ENCODE data around the gene MVB12B.
"Not testable (repeated sequence)": the region's sequence is repeated elsewhere in the genome, so short reads cannot be mapped to it uniquely, and the experiment has no call there.

Gene MVB12B

DNA sequence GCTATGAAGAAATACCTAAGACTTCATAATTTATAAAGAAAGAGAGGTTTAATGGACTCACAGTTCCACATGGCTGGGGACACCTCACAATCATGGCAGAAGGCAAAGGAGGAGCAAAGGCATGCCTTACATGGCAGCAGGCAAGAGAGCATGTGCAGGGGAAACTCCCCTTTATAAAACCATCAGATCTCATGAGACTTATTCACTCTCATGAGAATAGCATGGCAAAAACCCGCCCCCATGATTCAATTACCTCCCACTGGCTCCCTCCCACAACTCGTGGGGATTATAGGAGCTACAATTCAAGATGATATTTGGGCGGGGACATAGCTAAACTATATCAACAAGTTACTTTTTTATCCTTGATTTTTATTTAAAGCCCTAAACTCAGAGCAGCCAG is 150.8 kb downstream of the MVB12B start:
- not testable (repeated sequence) for DNase-seq

DNA sequence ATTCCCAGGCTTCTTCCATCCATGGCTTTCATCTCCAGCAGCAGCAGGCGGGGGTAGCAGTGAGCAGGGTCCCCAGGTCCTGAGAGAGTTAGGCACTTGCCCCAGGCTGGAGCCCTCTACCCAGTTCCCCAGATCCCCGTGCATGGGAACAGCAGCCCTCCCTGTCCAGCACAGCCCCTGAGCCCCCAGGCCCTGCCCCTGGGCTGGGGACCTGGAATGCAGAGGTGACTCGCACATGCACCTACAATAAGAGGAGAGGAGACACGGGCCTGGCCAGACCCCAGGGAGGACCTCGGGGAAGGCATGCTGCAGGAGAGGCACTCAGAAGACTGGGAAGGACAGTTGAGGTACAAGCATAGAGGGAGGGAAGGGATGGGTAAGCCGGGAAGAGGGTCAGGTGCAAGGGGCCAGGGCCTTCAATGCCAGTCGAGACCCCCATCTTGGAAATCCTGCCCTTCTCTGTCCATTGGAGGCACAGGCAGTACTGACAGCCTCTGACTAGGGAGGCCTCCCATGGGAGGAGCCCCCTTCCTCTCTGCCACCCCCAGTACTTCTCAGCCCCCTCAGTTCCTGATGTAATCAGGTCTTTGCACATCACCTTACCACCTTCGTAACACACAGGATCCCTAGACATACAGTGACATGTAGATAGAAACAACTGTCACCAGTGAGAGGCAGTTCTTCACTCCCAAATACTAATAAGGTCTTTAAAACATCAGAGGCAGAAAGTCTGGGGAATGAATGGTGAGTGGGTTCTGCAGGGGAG is 151.8 kb downstream of the MVB12B start:
- DNase-seq, result no peak

DNA sequence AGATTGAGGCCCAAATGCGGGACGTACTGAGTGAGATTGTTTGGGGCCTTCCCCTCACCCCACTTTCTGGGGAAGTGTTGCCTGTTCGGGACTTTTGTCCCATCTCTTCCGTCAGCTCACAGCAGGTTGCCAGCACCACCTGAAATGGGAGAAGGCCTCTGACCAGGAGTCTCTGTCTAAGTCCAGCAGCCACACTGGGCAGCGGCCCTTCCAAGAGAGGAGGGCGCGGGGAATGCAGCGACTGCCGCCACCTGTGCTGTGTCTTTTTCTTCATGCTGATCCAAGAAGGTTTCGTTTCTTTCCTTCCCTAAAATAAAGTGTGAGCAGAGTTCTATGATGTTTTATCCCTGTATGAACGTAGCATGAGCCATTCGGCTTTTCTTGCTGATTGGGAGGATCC is 152.9 kb downstream of the MVB12B start:
- no peak for DNase-seq

DNA sequence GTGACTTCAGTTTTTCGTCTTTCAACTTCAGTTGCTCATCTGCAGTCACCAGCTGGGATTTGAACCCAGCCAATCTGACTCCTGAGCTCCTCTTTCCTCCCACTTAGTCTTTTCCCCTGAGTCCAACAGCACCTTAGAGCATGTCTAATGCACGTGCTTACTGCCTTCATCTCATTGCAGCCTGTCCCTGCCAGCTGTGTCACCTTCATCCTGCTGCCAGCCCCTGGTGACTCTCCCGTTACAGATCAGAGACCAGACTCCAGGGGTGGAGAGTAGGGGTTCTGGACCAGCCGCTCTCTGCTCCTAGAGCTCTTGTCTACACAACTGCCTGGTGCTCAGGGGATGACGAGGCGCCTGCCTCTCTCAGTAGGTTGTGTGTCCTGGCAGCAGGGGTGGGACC is 154.2 kb downstream of the MVB12B start:
- no peak for DNase-seq

DNA sequence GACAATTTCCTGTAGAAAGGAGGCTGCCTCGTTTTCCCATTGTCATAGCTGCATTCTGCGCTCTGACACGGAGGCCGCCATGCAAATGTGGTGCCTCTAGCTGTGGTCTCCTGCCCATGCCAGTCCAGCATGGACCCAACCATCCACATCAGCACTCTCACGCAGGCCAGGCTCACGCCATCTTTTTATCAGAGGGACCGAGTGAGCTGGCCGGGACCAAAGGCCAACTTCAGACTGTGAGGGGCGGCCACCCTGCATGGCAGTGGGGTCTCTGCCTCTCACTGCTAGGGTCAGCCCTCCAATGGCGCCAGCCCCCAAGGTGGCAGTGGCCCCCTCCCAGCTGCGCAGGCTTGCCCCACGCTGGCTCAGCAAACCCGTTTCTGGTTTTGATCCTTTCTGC is 155.2 kb downstream of the MVB12B start:
- no peak for DNase-seq

DNA sequence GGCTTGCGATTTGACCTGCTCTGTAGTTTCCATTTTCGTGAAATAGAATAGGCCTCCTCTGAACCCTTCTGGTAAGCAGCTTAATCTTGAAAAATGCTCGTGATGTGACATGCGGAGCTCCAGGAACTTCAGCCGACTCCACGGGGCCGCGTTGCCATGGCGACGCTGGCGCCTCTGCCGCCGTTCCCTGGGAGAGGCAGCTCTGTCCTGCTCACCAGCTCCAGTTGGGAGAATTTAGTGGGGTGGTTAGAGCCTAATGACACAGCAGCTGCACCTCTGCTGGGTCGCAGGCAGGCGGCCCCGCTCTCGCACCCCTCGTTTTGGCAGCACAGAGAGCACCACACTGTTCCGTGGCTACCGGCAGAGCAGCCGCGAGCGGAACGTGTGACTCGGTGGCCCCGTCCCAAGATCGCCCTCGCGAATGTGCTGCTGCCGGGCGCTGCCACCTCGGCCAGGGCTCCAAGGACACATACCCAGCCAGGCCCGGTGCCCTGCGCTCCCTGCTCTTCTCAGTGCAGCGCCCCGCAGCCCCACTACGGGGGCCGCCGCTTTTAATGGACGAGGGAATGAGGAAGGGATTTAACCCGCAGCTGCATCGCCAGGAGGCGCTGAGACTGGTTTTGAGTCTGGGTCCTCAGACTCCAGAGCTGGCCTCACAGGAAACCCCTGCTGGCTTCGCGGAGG is 155.9 kb downstream of the MVB12B start:
- no peak for DNase-seq

DNA sequence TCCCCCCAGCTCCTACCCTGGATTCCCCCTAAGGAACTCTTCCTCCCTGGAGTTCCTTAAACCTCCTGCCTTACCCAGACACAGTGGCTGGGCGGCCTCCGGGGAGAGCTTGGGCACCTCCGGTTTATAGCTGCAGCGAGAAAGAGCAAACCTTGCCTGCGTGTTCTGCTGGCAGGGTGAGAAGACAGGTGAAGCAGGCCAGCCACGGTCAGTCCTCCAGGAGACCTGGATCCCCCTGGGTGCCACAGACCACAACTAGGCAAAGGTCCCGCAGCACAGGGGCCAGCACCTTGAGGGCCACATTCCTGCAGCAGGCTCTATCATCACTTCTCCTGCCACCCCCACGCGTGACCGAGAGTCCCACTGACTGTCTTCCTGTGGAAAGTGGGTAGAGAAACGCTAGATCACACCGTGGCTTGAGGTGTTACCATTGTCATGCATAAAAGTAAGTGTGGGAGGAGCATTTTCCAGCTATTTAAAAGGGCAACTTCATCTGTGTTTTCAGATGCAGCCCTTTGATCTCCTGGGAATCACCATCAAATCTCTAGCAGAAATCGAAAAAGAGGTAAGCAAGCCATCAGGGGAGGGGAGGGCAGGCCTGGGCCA is 156.9 kb downstream of the MVB12B start:
- no peak for DNase-seq

DNA sequence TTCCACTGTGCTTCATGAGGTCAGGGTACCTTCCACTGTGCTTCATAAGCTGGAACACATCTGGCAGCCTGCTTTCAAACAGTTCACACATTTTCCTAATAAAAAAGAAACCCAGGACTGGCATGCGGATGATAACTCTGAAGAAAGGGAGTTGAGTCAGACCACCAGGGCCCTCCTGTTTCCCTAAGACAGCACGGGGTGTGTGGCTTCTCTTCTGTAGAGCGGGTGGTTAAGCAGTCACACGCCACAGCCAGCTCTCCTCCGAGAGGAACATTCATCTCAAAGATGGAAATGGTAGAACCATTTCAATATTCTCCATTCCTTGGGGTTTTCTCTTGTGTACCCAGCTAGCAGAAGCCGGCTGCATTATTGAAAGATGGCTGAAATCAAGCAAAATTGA is 159.0 kb downstream of the MVB12B start:
- no peak for DNase-seq

DNA sequence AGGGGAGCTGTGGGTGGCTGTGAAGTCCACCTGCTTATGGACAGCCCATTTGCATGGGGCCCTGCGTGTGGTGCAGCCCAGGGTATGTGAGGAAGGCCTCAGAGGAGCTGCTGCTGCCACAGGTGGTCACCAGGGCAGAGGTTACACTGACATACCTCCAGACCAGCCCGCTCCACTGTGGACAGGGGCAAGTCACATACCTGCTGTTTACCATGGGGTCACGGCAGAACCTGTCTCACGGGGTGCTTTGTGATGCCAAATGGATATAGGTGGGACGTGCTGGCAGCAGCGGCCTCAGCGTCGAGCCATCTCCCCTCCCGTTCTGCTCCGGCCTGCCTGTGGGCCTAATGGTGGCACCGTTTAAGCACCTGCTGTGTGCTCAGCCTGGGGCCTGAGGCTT is 159.6 kb downstream of the MVB12B start:
- DNase-seq, result no peak

DNA sequence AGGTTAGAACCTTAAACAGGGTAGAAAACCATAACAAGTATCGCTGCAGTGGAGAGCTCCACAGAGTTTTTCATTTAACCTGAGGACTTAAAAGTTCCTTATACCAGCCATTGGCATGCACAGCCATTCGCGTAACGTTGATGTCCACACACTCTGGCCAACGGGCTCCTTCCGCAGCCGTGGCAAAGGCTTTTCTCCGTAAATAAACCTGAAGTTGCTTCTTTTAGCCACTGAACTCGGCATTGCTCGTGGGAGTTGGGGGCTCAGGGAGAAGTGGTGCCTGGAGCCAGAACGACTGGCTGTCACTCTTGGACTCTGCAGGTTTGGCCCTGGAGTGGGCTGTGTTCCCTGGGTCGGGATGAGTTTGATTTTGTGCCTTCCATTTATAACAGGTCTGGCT is 161.2 kb downstream of the MVB12B start:
- DNase-seq, result no peak

DNA sequence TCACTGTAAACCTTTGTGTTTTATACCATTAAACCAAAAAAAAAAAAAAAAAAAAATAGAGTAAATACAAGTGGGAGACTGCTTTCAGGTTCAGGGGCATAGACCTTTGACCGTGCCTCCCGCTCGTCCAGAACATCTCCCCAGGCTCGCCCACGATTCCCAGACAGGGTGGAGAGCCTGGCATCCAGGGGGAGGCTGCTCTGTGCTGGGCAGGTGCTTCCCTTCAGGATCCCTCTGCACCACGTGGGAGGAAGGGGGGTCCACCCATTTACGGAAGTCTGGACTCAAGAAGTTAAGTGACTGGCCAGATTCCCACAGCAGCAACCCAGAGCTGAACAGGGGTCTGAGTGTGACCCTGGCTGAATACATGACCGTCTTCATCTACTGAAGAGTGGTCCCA is 161.7 kb downstream of the MVB12B start:
- DNase-seq, result no peak

DNA sequence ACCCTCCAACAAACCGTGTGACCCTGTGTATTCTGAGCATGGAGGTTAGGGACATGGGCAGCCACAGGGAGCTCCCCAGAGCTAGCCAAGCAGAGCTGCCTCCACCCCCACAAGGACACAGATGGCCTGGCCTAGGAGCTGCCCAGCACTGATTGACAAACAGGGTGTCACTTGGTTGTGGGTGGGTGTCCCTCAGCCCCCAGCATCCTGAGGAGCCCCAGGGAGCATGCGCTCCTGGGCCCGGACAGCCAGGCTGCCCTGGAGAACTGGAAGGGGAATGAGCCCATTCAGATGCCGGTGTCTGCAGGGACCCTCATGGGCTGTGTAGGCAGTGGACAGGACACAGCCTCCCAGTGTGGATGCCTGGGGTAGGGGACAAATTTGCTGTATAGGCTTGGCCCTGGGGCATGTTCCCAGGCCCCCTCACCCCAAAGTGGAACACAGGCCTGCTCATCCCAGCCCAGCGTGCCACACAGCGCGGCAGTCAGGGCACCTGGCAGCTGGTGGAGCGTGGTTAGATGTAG is 162.3 kb downstream of the MVB12B start:
- DNase-seq, result no peak

DNA sequence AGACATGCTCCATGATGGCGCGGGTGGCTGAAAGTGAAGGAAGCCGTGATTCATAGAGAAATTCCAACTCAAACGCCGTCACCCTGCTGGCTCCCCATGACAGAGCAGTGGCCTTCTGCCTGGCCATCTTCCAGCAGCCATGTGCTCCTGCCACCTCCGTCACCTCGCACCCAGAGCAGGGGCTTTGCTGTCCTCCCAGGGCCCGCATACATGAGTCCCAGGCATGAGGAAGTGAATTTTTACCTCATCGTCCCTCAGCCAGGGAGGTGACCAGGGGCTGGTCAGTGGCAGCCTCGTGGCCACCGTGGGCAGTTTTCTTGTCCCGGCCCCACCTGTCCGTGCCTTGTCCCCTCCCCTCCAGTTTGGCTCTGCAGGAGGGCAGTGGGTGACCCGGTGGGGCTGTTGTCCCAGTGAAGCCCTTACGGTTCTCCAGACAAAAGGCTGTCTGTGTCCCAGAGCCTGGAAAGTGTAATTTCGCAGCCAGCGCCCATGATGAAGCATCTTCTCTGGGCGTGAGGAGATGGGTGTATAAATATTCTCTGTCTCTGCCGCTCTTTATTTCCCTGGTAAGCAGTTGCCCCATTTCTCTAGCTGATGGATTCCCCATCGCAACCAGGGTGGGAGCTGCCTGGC is 163.1 kb downstream of the MVB12B start:
- DNase-seq, result no peak

DNA sequence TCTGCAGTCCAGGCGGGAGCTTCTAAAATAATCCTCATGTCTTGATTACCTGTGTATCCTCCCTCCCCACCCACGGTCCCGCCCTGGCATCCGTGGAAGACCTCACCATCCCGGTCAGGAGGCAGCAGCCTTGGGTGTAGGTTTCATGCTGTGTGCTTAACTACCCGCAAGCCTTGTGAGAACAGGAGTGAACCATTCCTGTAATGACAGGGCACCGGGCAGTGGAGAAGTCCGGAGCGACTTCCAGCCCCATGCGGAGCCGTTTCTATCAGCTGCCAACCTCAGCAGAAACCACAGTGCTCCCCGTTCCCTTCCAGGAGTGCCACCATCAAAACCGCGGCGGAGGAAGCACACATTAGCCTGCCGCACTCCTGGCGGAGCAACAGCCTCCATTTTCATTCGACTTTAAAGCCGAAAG is 163.6 kb downstream of the MVB12B start:
- DNase-seq, result no peak

DNA sequence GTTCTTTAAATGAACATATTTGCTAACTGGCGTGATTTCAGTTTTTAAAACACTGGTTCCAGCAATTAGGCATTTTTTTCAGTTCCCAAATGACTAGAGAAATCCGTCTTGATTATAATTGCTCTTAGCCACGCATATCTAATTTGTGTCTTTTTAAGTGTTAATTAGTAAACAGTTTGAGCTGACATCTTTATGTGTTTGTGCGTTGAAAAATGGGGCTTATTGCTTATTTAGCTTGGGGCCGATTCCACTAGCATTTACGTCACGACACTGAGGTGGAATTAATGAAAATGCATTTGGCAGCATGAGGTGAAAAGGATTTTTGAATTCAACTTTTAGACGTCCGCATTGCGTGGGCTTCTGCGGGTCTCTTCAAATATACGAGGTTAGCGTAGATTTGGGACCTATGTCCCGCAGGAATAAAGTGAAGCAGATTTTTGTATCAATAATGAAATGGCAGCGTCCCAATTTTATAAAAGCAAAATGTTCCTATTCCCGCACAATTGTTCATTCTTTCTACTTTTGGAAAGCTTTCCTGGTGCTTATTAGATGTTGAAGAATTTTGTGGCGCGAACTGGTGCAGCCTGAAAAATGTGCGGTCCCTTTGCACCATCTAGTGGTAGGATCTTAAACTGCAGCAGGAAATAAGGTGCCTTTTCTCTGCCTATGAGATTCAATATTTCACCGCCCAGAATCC is 164.4 kb downstream of the MVB12B start:
- no peak for DNase-seq

DNA sequence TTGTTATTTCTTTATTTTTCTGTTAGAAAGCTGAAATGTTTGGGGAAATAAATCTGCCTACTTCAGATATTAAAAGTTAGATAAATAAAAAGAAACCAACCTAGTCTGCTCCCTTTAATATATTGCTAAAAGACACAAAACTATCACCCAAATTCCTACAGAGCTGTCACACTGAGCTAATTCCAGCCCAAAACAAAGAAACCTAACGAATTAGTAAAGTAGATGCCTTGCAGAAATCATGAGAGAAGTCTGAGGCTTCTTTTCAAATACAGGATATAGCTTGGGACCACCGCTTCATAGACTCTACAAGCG is 164.9 kb downstream of the MVB12B start:
- DNase-seq, result no peak

DNA sequence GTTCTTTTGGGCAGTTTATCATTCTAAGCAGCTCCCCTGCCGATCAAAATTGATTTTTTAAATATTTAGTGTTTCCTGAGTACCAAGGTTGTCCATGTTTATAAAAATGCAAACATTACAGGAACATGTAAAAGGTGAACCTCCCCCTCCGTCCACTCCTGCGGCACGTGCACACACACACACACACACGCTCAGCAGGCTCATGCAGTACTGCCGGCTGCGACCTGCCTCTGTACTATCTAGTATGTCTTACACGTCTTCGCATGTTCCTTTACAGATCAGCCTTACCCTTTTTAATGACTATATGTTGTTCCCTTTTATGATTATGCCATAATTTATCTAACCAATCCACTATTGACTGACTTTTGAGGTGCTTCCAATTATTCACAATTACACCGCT is 165.3 kb downstream of the MVB12B start:
- DNase-seq, result no peak

DNA sequence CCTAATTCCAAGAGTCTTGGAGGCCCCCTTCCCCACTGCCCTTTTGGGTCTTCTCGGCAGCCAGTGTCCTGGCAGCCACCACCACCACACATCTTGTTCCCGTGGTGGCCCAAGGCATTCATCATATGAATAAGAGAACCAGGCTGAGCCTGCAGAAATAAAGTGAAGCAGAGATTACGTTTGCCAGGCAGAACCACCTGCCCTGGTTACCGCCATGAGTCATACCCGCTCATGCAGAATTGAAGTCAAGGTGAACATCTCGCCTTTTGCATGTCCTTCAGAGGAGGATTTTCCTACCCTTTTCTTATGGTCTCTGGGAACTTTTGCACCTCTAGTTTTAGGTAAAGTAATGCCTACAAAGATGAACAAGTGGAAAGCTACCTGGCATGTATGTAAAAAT is 167.6 kb downstream of the MVB12B start:
- no peak for DNase-seq

DNA sequence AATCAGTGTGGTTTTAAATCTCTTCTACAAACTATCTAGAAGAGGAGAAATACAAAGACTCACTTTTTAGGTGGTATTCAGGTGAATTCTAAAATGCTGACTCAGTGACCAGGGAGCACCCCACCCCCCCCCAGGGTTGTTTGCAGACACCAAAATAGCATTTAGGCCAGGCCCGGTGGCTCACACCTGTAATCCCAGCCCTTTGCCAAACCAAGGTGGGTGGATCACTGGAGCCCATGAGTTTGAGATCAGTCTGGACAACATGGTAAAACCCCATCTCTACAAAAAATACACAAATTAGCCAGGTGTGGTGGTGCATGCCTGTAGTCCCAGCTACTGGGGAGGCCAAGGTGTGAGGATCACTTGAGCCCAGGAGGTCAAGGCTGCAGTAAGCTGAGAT is 168.1 kb downstream of the MVB12B start:
- no peak for DNase-seq

DNA sequence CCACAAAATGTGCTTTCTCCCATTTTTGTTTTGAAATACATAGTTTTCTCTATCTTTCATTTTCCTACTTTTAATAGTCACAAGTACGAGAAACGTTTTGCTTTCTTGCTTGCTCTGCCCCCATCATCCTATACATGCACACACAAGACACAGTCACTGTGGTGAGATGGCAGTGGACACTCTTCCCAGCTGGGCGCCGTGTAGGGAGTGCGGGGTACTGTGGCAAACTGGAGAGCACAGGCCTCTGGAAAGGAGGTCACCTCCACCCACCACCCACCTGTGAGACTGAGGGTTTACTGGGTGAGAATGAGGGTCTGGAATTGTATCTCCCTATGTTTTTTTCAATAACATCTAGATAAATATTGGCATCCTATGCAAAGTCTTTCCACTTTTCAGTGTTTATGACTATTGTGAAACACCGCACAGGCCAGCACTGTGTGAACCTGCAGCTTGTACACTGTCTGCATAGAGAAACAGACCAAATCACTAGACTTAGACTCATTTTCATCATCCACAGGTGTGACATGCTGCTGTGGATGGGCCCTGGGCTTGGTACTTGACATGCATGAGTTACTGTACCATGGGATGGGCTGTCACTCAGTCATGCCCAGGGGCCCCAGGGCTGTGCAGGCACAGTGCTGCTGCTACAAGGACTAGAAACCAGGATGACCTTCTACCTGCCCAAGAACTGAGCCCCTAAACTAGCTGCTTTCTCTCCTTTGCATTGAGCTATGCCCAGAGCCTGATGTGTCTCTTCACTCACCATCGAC is 169.0 kb downstream of the MVB12B start:
- no peak for DNase-seq

DNA sequence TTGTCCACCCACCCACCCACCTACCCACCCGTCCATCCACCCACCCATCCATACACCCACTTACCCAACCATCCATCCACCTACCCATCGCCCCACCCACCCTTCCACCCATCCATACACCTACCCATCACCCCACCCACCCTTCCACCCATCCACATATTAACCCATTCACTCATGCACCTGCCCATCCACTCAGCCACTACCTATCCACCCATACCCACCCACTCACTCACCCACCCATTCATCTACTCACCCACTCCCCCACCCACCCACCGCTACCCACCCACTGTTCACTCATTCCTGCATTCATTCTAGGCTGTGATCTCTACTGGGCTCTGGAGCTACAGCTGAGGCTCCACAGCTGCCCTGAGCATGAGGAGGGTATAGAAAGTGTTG is 169.6 kb downstream of the MVB12B start:
- DNase-seq, result no peak
